Measurements from ENCODE around the gene PARP4. TPM values are rescaled to one million over a fixed set of nuclear protein-coding genes. Genes with fewer than 3 reads are reported as not detected.
"Not testable (repeated sequence)": the region's sequence is repeated elsewhere in the genome, so short reads cannot be mapped to it uniquely, and the experiment has no call there.

The PARP4 gene
- total and polyA plus RNA-seq, 5 donors: 11.2 to 30.2 (median 25.0) TPM

GRCh38 chr13:24444851-24445250, 67.7 kb downstream of the PARP4 start:
- H3K4me3 ChIP-seq (ENCODE audit: low read length); H3K4me1 ChIP-seq (ENCODE audit: control insufficient read depth, insufficient read depth, low read length); H3K27me3 ChIP-seq (ENCODE audit: control insufficient read depth, insufficient read depth); DNase-seq; H3K9me3 ChIP-seq (ENCODE audit: control insufficient read depth, low read length); intact Hi-C loops (cut with DNase I); ATAC-seq; H3K27ac ChIP-seq (ENCODE audit: low read length): not testable (repeated sequence)
- WGBS: 86% methylated on average over 9 of the region's 9 CpGs

DNA sequence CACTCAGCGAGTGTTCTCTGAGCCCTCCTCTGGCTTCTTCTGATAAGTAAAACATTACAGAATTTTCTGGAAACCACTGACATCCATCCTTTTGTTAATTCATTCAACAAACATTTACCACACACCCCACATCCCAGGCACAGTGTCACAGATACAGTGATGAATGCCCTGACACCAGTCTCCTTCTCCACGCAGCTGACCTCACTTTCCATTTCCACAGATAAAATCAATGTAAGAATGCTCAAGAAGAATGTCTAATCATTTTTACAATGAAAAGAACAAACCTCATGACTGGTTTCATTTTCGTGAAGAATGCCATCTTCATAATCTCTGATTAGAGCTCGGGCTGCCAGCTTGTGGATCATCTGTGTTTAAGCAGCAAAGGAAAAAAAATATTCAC, 69.2 kb downstream of the PARP4 start:
- ATAC-seq: no peak
- DNase-seq: no peak
- Histone ChIP-seq H3K27ac (ENCODE audit: low read length) (no peak overlapping the region), H3K9me3 (ENCODE audit: control insufficient read depth, low read length) (no peaks in the 10 kb centered on the region), H3K4me1 (ENCODE audit: control insufficient read depth, insufficient read depth, low read length) (no peaks in the 10 kb centered on the region), H3K4me3 (ENCODE audit: low read length) (no peak overlapping the region), H3K27me3 (ENCODE audit: control insufficient read depth, insufficient read depth) (no peaks in the 10 kb centered on the region)
- intact Hi-C loops (cut with DNase I): no loop called here
- WGBS: 83% methylated on average over 4 of the region's 4 CpGs

DNA sequence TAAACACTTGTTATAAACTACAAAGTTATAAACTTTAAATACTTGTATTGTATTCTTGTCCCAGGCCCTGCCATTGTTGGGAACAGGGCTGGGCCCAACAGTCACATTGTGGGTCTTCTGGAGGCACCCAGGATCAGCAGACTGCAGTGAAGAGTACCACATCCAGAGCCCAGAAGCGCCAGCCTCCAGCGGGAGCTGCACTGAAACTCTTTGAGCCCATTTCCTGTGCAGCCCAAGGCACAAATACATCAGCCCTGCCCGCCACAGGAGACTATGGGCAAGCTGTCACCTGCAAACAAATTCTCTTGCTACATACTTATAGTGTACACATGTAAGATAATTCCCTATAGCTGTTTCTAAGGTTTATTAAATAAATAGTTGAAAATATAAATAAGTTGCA, 86.5 kb downstream of the PARP4 start:
- H3K9me3 ChIP-seq (ENCODE audit: control insufficient read depth, low read length); H3K27me3 ChIP-seq (ENCODE audit: control insufficient read depth, insufficient read depth); H3K4me1 ChIP-seq (ENCODE audit: control insufficient read depth, insufficient read depth, low read length); H3K4me3 ChIP-seq (ENCODE audit: low read length); DNase-seq; H3K27ac ChIP-seq (ENCODE audit: low read length); intact Hi-C loops (cut with DNase I); ATAC-seq: not testable (repeated sequence)
- 96% methylated on average over 3 of the region's 3 CpGs for WGBS

DNA sequence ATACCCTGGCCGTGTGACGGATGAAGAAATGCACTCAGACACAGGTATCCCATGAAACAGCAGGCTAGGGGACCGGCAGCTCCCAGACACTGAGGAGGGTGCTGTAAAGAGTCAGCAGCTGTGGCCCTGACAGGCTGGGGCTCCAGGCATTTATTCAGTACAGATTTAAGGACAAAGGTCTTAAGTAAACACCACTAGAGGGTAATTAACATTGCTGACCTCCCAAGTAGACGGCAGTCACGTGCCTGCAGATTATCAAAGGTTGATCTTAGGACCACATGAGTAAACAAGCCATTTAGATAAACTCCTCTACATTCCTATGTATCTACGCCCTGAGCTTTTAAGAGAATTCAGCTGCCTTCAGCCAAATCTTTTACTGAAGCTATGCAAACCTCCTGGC, 92.9 kb downstream of the PARP4 start:
- H3K4me1 ChIP-seq (ENCODE audit: control insufficient read depth, insufficient read depth, low read length); ATAC-seq; DNase-seq; H3K27me3 ChIP-seq (ENCODE audit: control insufficient read depth, insufficient read depth); H3K9me3 ChIP-seq (ENCODE audit: control insufficient read depth, low read length); intact Hi-C loops (cut with DNase I); H3K27ac ChIP-seq (ENCODE audit: low read length); H3K4me3 ChIP-seq (ENCODE audit: low read length): not testable (repeated sequence)
- WGBS: 83% methylated on average over 6 of the region's 6 CpGs

GRCh38 chr13:24407844-24408243, 104.7 kb downstream of the PARP4 start:
- no peak for ATAC-seq
- intact Hi-C loops (cut with DNase I): no loop called here
- Histone ChIP-seq H3K27me3 (ENCODE audit: control insufficient read depth, insufficient read depth) (no peaks in the 10 kb centered on the region), H3K9me3 (ENCODE audit: control insufficient read depth, low read length) (no peaks in the 10 kb centered on the region), H3K4me3 (ENCODE audit: low read length) (no peak overlapping the region), H3K4me1 (ENCODE audit: control insufficient read depth, insufficient read depth, low read length) (no peaks in the 10 kb centered on the region), H3K27ac (ENCODE audit: low read length) (no peak overlapping the region)
- WGBS: 65% methylated on average over 3 of the region's 3 CpGs
- no peak for DNase-seq

- H3K4me3 ChIP-seq (ENCODE audit: low read length): no peak overlapping the region
- DNase-seq: no peak
- H3K4me1 ChIP-seq (ENCODE audit: control insufficient read depth, insufficient read depth, low read length): no peaks in the 10 kb centered on the region
- no peak overlapping the region for H3K27ac ChIP-seq (ENCODE audit: low read length)
- intact Hi-C loops (cut with DNase I): no loop called here
- no peaks in the 10 kb centered on the region for H3K27me3 ChIP-seq (ENCODE audit: control insufficient read depth, insufficient read depth)
- ATAC-seq: no peak
- H3K9me3 ChIP-seq (ENCODE audit: control insufficient read depth, low read length): no peaks in the 10 kb centered on the region
- WGBS: 91% methylated on average over 4 of the region's 4 CpGs
Observed at GRCh38 chr13:24406524-24406923, 106.1 kb downstream of the PARP4 start.

DNA sequence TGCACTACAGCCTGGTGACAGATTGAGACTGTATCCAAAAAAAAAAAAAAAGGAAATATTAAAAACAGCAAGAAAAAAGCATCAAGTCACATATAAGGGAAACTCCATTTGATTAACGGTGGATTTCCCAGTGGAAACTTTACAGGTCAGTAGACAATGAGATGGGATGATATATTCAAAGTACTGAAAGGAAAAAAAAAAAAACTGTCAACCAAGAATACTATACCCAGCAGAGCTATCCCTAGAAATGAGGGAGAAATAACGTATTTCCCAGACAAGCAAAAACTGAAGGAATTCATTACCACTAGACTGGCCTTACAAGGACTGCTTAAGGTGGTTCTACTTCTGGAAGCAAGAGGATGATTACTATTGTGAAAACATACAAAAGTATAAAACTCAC, 115.8 kb downstream of the PARP4 start:
- H3K9me3 ChIP-seq (ENCODE audit: control insufficient read depth, low read length): no peaks in the 10 kb centered on the region
- ATAC-seq (no peak), DNase-seq (no peak)
- no peak overlapping the region for H3K27ac ChIP-seq (ENCODE audit: low read length)
- WGBS: 82% methylated on average over 2 of the region's 2 CpGs
- intact Hi-C loops (cut with DNase I): no loop called here
- no peak overlapping the region for H3K4me3 ChIP-seq (ENCODE audit: low read length)
- H3K27me3 ChIP-seq (ENCODE audit: control insufficient read depth, insufficient read depth): no peaks in the 10 kb centered on the region
- no peaks in the 10 kb centered on the region for H3K4me1 ChIP-seq (ENCODE audit: control insufficient read depth, insufficient read depth, low read length)

DNA sequence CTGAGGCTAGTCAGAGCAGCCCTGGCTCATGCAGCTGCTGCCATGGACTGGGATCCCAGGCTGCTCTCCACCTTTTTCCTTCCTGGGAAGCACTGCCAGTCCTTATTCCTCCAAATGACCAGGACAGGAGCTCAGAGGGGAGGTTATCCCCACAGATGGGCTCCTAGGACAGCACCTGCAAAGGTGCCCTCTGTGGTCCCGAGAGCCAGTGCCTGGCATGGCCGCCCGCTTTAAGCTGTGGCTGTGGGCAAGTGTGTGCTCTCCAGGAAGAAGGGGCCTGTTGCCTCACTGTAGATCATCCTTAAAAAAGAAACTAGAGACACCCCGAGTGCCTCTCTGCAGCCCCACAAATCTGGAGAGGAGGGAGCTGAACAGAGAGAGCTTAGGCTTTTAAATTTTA, 119.6 kb downstream of the PARP4 start:
- ATAC-seq: no peak
- DNase-seq: no peak
- H3K4me1 ChIP-seq (ENCODE audit: control insufficient read depth, insufficient read depth, low read length): no peaks in the 10 kb centered on the region
- H3K4me3 ChIP-seq (ENCODE audit: low read length): no peak overlapping the region
- intact Hi-C loops (cut with DNase I): no loop called here
- 91% methylated on average over 4 of the region's 4 CpGs for WGBS
- H3K9me3 ChIP-seq (ENCODE audit: control insufficient read depth, low read length): no peaks in the 10 kb centered on the region
- H3K27ac ChIP-seq (ENCODE audit: low read length): no peak overlapping the region
- H3K27me3 ChIP-seq (ENCODE audit: control insufficient read depth, insufficient read depth): no peaks in the 10 kb centered on the region

DNA sequence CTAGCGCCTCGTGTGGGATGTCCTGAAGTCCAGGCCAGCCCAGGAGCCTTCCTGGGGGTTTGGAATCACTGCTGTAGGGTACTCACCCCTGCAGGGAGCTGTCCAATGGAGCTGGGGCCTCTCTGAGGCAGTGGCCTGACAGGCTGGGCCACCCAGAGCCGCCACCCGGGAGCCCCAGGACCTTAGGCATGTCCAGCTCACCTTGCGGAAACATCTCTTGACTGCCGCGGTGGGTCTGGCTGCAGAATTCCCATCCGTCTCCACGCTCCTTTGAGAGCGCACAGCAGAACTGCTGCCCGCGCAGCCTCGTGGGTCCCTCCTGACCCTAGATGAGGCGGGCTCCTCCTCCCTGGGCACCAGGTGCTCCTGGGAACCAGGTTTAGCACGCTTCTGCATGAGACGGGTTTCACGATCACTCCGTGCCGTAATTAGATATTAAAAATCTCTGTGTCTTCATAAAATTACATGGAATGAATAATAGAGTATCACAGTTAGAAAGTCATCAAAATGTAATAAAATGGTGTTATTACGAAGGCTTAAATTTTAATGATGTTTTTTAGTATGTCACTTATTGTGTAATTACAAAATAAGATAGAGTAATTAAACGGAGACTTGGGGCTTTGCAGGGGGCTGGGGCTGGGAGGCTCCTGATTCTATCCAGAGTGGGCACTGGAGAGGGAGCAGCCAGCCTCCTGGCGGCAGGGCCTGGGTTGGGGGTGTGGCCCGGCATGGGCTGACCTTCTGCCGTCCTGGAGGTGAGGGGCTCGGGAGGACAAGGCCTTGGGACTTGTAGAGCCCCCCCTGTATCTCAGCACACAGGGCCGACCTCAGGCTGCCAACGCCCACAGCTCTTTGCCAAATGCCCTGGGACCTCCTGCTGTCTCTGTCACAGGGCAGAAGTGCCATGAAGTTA, 120.6 kb downstream of the PARP4 start:
- H3K9me3 ChIP-seq (ENCODE audit: control insufficient read depth, low read length); H3K27ac ChIP-seq (ENCODE audit: low read length); H3K27me3 ChIP-seq (ENCODE audit: control insufficient read depth, insufficient read depth); H3K4me3 ChIP-seq (ENCODE audit: low read length); DNase-seq; intact Hi-C loops (cut with DNase I); H3K4me1 ChIP-seq (ENCODE audit: control insufficient read depth, insufficient read depth, low read length): not testable (repeated sequence)
- peak in 1 of 2 donors; percentile 11 for ATAC-seq
- 87% methylated on average over 26 of the region's 27 CpGs for WGBS

GRCh38 chr13:24390795-24391194, 121.8 kb downstream of the PARP4 start:
- H3K9me3 ChIP-seq (ENCODE audit: control insufficient read depth, low read length): not testable (repeated sequence)
- WGBS: 94% methylated on average over 8 of the region's 9 CpGs

DNA sequence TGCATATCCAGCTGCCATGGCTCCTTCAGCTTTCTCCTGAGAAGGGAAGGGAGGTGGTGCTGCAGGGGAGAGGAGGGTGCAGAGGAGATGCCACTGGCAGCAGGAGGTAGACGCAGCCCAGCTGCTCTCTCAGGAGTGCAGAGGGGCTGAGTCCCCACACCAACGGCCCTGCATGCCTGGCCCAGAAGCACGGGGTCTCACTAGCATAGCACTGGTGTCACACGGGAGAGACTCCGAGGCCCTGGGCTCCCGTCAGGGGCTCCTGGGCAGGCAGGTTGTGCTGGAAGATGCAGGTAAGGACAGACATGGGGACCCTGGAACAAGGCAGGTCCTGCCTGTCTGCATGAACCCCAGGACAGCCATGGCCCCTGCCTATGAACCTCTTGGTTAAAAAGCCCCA, 123.1 kb downstream of the PARP4 start:
- no peak for DNase-seq
- no peaks in the 10 kb centered on the region for H3K4me1 ChIP-seq (ENCODE audit: control insufficient read depth, insufficient read depth, low read length)

More at GRCh38 chr13:24390795-24391194, 121.8 kb downstream of the PARP4 start:
- ATAC-seq; intact Hi-C loops (cut with DNase I); H3K27me3 ChIP-seq (ENCODE audit: control insufficient read depth, insufficient read depth); H3K4me3 ChIP-seq (ENCODE audit: low read length); H3K4me1 ChIP-seq (ENCODE audit: control insufficient read depth, insufficient read depth, low read length); H3K27ac ChIP-seq (ENCODE audit: low read length); DNase-seq: not testable (repeated sequence)

More for the DNA sequence above, 123.1 kb downstream of the PARP4 start:
- intact Hi-C loops (cut with DNase I): no loop called here
- Histone ChIP-seq H3K9me3 (ENCODE audit: control insufficient read depth, low read length) (no peaks in the 10 kb centered on the region), H3K4me3 (ENCODE audit: low read length) (no peak overlapping the region), H3K27me3 (ENCODE audit: control insufficient read depth, insufficient read depth) (no peaks in the 10 kb centered on the region), H3K27ac (ENCODE audit: low read length) (no peak overlapping the region)
- 64% methylated on average over 6 of the region's 6 CpGs for WGBS
- no peak for ATAC-seq

Data from right cardiac atrium (tissue), 5 donors.